GM12878 (cell line): ENCODE results near the gene HIBCH.

Experiments used
- CHD1 ChIP-seq: IDR thresholded peaks from 2 replicates; pipeline ENCODE4 v1.6.1; 2012; ENCODE audit warnings: low read depth, low read length, improper control_type of control experiment
- CREB1 ChIP-seq: IDR thresholded peaks from 2 replicates; pipeline ENCODE4 v1.6.1; 2012; ENCODE audit warnings: low read depth, mild to moderate bottlenecking, inconsistent platforms
- EP300 ChIP-seq, 2 experiments: fragments of 150-350 bp in 1 of 2; IDR thresholded peaks; 2 replicates each; pipeline ENCODE4 v1.6.1; 2011 to 2012; ENCODE audit warnings: low read depth in 2 of 2, low read length in 2 of 2, borderline replicate concordance in 1 of 2, improper control_type of control experiment in 1 of 2, inconsistent platforms in 1 of 2; ENCODE audit not compliant: control insufficient read depth in 1 of 2
- TCF3 ChIP-seq: IDR thresholded peaks from 2 replicates; pipeline ENCODE4 v1.6.1; 2012; ENCODE audit warnings: low read depth, mild to moderate bottlenecking, low read length, borderline replicate concordance; ENCODE audit not compliant: insufficient read depth
- TF ChIP-seq, protein P1 (sequence below), 3 experiments: IDR thresholded peaks in 2 of 3; conservative IDR thresholded peaks in 1 of 3; 2 replicates each; pipeline ENCODE4 v1.5.1; 2011; ENCODE audit warnings: low read depth in 3 of 3, low read length in 3 of 3, mild to moderate bottlenecking in 3 of 3, control low read depth in 2 of 3, moderate library complexity in 2 of 3, inconsistent platforms in 1 of 3, mixed read lengths in 1 of 3; ENCODE audit not compliant: control insufficient read depth in 2 of 3, insufficient read depth in 1 of 3; ENCODE audit errors: extremely low read depth in 1 of 3
- TF ChIP-seq, protein P2 (sequence below): IDR thresholded peaks from 2 replicates; pipeline ENCODE4 v1.6.1; 2012; ENCODE audit warnings: mild to moderate bottlenecking, low read depth, low read length

DNA sequence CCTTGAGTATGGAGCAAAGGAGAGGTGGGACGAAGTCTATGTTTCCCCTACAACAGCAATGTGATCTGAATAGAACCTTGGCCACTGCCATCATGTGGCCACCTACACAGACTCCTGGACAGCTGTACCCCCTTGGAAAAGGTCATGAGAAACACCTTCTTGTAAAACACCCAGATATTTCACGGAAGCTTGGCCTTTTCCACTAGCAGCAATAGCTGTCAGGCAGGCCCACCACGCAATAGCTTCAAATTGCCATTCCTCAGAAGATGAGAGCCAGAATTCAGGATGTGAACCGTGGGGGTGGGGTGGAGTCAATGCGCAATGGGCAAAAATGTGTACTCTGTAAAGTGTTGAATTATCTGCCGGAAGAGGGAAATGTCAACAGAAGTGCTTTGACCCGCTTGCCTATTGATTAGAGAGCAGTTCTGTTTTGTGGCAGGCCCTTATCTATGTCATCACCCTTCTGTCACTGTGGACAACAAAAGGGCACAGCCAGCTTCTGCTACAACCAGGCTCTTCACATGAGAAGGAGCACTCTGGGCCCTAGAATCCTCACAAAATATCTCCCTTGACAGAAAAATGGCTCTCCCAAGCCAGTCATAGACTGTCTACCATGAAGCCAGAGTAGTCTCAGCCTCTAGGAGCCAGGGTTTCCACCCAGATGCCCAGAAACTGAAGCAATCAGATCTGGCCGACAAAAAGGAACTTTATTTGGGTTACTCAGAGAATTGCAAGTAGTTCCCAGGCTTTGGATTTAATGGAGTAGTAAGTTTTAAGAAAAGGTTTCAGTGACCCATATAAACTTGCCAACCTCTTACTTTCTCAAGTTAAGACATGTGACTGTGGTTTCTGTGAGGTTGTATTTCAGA is 33.3 kb upstream of the HIBCH start:
- TF ChIP-seq CHD1 (no peak), EP300 (IDR thresholded peaks at IDR 0.05; ENCODE audit: borderline replicate concordance in 1 of 2, control insufficient read depth in 1 of 2, low read depth in 2 of 2, low read length in 2 of 2) (no peak), CREB1 (no peak), TCF3 (no peak)
- TF ChIP-seq, protein P1, sequence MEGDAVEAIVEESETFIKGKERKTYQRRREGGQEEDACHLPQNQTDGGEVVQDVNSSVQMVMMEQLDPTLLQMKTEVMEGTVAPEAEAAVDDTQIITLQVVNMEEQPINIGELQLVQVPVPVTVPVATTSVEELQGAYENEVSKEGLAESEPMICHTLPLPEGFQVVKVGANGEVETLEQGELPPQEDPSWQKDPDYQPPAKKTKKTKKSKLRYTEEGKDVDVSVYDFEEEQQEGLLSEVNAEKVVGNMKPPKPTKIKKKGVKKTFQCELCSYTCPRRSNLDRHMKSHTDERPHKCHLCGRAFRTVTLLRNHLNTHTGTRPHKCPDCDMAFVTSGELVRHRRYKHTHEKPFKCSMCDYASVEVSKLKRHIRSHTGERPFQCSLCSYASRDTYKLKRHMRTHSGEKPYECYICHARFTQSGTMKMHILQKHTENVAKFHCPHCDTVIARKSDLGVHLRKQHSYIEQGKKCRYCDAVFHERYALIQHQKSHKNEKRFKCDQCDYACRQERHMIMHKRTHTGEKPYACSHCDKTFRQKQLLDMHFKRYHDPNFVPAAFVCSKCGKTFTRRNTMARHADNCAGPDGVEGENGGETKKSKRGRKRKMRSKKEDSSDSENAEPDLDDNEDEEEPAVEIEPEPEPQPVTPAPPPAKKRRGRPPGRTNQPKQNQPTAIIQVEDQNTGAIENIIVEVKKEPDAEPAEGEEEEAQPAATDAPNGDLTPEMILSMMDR (IDR thresholded peaks at IDR 0.05 in 2 of 3, conservative IDR thresholded peaks at IDR 0.05 in 1 of 3; ENCODE audit: control insufficient read depth in 2 of 3, extremely low read depth in 1 of 3, insufficient read depth in 1 of 3, low read depth in 3 of 3, low read length in 3 of 3): no peak
- TF ChIP-seq, protein P2, sequence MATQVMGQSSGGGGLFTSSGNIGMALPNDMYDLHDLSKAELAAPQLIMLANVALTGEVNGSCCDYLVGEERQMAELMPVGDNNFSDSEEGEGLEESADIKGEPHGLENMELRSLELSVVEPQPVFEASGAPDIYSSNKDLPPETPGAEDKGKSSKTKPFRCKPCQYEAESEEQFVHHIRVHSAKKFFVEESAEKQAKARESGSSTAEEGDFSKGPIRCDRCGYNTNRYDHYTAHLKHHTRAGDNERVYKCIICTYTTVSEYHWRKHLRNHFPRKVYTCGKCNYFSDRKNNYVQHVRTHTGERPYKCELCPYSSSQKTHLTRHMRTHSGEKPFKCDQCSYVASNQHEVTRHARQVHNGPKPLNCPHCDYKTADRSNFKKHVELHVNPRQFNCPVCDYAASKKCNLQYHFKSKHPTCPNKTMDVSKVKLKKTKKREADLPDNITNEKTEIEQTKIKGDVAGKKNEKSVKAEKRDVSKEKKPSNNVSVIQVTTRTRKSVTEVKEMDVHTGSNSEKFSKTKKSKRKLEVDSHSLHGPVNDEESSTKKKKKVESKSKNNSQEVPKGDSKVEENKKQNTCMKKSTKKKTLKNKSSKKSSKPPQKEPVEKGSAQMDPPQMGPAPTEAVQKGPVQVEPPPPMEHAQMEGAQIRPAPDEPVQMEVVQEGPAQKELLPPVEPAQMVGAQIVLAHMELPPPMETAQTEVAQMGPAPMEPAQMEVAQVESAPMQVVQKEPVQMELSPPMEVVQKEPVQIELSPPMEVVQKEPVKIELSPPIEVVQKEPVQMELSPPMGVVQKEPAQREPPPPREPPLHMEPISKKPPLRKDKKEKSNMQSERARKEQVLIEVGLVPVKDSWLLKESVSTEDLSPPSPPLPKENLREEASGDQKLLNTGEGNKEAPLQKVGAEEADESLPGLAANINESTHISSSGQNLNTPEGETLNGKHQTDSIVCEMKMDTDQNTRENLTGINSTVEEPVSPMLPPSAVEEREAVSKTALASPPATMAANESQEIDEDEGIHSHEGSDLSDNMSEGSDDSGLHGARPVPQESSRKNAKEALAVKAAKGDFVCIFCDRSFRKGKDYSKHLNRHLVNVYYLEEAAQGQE: no peak
